Esophagus muscularis mucosa (tissue), 4 donors: ENCODE measurements around the gene FBXO5.

Source experiments
- CTCF ChIP-seq, 3 experiments: fragments of 200-600 bp in 2 of 3; fragments of 450-650 bp in 1 of 3; sonication (generic) in 2 of 3; IDR thresholded peaks; one replicate each; pipeline ENCODE4 v1.5.1; 2017 to 2019; ENCODE audit warnings: antibody characterized with exemption in 3 of 3, mild to moderate bottlenecking in 2 of 3, moderate library complexity in 1 of 3
- EP300 ChIP-seq: sonication (generic); formaldehyde crosslinking; IDR thresholded peaks from one replicate; pipeline ENCODE4 v1.6.1; 2017; ENCODE audit warnings: antibody characterized with exemption
- POLR2A ChIP-seq: fragments of 450-650 bp; IDR thresholded peaks from one replicate; pipeline ENCODE4 v1.6.1; 2017; ENCODE audit warnings: antibody characterized with exemption, moderate library complexity, mild to moderate bottlenecking, low read depth
- POLR2AphosphoS5 ChIP-seq, 2 donors: sonication (generic); formaldehyde crosslinking; IDR thresholded peaks; one replicate each; pipeline ENCODE4 v1.6.1; 2017; ENCODE audit warnings: antibody characterized with exemption in 2 of 2

DNA sequence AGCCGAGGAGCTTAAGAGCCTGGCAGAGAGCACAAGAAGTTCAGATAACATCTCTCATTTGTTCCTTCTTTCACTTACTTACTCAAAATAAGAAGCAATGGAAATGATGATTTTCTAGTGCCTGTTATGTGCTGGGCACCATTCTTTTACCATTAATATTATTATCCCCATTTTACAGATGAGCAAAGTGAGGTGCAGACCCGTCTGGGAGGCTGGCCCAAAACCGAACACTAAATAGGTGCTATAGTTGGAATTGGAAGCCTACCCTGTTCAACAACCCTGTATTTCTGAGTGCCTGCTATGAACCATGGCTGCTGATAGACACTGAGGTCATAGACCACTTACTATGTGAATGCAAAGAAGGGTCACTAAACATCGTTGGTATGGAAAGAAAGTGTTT is 44.6 kb upstream of the FBXO5 start:
- TF ChIP-seq POLR2A (no peak), CTCF (IDR thresholded peaks at IDR 0.05) (no peak), EP300 (no peak), POLR2AphosphoS5 (IDR thresholded peaks at IDR 0.05) (no peak)
